ENCODE measurements around the gene PLEKHG1.

PLEKHG1 gene

DNA sequence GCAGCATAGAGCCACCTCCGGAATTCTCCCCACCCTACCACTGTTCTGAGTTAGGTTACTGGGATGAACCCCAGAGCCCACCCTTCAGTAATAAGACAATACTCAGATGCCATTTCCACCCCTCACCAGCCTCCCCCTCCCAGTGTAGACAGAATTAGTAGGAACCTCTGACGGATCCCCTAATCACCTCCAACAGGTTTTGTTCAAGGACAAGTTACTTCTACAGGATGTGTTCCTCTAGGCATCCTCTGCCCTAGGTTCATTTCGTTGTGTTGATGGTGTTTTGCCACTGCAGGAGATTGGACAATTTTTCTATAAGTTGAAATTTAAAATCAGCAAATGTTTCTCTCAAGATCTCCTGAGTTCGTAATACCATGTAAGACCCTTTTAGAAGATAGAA, 22.8 kb downstream of the PLEKHG1 start:
- no peak for DNase-seq

DNA sequence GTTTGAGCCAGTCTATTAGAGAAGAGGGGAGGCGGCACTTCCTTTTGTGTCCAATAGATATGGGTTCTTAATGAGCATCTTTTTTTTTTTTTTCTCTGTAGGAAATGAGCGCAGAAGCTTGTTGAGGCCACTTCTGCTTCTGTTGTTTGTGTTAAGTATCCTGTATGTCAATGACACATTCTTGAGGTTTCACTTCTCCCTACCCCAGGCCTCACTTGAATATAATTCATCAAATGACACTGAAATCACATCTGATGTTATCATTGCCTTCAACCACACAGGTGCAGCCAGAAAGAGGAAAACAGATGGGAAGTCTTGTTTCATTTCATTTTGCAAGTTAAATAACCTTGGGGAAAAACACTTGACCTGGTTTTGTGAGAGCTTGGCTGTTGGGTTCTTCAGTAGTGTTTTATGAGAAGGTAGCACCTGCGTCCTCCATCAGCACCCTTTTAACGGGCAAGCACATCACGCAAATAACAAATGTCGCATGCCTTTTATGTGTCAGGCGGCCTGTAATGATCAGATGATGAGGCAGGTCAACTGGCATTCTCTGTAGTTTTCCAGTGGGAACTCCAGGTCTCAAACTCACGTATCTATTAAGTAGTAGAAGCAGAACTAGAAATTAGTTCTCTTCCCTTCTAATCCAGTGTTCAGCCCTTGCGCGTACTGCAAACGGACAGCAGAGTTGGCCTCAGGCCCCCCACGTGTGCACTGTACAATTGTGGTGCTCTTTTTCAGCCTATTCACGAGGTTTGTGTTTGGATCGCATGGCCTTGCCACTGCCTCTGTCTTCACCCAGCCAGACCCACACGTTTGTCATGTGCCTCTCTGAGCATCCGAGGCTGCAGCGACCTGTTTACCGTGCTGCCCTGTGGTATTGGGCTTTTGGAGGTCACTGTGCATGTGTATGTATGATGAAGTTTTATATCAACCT, 23.5 kb downstream of the PLEKHG1 start:
- DNase-seq = no peak

DNA sequence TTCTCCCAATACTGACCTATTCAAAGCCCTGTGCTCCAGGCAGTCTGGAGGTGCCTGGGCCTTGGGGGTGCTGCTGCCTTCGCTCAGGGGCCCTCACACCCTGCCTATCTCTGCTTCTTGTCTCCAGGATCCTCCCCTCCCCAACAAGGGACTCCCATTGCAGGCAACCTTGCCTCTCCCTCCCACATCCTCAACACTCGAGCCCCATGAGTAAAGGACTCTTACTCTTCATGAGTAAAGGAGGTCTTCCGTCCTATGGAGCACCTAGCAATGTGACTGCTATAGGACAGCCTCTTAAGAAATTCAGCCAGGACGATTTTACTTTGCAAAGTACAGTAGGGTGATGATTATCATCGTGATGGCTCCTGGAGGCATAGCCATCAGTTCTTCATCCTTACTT, 24.5 kb downstream of the PLEKHG1 start:
- DNase-seq = no peak

GRCh38 chr6:150625927-150626326, 26.2 kb downstream of the PLEKHG1 start:
- DNase-seq = no peak

DNA sequence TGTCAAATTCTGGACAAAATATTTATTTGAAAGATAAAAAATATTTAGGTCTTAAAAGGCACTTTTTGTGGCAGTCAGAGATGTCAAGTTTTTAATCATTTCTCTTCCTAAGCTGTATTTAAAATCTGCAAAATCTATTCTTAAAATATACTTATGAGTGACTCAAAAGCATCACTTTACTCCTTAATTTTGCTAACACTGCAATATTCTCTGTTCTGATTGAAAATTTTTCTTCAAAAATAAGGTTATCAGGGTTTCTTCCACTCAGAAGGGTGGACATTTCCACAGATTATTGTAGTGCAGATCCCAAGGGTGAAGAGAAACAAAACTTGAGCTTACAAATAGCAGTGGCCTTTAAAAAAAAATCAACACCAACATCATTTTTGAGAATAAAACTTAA, 27.5 kb downstream of the PLEKHG1 start:
- no peak for DNase-seq

- DNase-seq = no peak
Measured at GRCh38 chr6:150627585-150628025, 27.9 kb downstream of the PLEKHG1 start.

GRCh38 chr6:150628908-150629307, 29.2 kb downstream of the PLEKHG1 start:
- no peak for DNase-seq

GRCh38 chr6:150631283-150631983, 31.7 kb downstream of the PLEKHG1 start:
- DNase-seq = no peak

- DNase-seq = no peak
Measured at GRCh38 chr6:150631984-150632642, 32.4 kb downstream of the PLEKHG1 start.

DNA sequence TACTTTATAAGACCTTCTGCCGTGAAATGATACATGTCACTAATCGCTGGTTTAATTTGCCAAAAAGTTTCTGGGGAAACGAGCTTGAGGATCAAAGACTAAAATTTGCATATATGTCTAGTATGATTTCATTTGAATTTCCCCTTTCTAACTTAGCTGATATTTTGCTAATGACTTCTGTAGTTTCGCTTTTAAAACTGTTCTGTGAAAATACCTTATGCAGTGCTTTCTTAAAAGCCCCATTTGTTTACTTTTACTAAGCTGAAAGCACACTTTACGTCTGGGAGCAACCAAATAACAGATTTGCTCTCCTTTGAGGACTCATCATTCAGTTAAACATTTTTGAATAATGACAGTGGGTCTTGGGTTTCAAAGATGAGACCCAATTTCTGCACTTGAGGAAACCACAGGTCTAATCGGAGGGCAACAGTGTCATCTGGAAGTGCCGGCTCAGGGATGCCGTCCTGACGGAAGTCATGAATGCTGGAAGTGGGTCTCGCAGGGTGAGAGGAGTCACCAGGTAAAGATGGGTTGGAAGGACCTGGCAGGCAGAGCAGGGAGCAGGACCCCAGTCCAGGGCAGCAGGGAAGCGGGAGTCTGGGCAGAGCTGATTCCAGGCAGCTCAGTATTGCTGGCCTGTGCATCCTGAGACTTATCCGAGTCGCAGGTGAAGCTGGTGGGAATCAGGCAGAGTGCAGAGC, 33.2 kb downstream of the PLEKHG1 start:
- DNase-seq = no peak

- DNase-seq = no peak
Measured at GRCh38 chr6:150633486-150633834, 33.8 kb downstream of the PLEKHG1 start.

GRCh38 chr6:150634176-150634963, 34.7 kb downstream of the PLEKHG1 start:
- no peak for DNase-seq

DNA sequence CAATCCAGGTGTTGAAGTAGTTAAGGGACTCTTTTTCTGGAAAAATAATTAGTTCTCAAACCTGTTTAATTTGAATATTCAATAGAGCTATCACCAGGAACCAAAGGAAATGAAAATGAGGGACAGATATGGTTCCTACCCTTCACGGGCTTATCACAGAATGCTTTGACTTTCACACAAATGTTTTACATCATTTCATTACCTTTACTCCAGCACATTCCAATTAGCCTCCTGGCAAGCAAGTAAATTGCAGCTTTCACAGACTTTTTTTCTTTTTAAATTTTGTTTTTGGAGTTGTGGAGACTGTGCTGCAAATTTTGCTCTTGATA, 35.2 kb downstream of the PLEKHG1 start:
- no peak for DNase-seq

- no peak for DNase-seq
Measured at GRCh38 chr6:150635906-150636514, 36.3 kb downstream of the PLEKHG1 start.

- no peak for DNase-seq
Measured at GRCh38 chr6:150636808-150637207, 37.1 kb downstream of the PLEKHG1 start.

- DNase-seq = no peak
Measured at GRCh38 chr6:150637266-150637665, 37.6 kb downstream of the PLEKHG1 start.

DNA sequence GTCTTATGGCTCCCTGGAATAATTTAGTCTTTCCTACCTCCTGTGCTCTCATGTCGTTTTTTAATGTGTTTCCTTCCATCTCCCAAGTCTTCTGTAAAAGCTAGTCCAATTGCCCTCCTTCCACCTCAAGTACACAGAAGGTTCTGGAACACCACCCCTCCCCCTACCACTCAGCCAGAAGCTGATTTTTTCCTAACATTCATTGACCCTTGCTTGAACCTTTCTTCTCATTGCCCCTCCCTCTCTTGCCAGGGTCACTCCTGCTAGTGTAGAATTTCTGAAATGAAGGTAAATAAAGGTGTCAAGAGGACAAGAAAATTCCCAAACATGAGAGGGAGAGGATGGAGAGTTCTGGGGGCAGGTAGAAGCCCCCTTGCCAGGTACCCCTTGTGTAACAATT, 38.6 kb downstream of the PLEKHG1 start:
- DNase-seq = no peak

DNA sequence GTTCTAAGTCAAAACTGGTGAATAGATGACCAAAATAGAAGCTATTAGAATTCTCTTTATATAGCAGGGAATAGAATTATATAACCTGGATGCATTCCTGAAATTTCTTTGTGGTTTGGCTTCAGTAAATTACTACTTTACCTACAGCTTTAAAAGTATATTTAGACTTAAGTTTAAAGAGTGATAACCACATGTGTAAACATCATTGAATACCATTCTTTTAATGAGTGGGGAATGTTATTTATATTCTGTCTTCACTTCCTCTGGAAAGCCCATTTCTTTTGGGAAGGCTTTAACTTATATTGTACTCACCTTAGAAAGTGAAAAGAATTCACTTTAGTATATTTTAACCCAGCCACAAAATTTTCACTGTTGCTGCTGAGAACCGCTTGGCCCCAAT, 39.1 kb downstream of the PLEKHG1 start:
- no peak for DNase-seq

DNA sequence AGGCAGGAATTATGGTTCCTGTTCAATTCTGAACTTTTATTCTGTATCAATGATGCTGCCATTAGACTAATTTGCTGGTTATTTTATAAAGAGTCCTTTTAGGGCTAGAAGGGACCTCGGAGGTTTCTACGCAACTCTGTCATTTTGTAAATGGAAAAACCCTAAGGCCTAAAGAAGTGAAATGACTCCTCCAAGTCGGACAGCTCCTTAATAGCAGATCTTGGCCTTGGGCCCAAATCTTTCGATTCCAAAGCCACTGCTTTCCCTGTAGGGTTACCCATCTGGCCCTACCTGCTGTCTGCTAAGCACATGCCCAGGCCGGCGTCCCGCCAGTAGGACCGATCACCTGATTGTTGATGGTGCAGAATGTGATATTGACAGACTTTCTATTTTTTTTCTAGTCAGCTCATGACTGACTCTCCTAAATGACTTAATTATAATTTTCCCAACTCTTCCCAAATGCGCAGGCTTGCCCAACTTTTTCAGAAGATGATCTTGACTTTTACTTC, 40.2 kb downstream of the PLEKHG1 start:
- DNase-seq = no peak

DNA sequence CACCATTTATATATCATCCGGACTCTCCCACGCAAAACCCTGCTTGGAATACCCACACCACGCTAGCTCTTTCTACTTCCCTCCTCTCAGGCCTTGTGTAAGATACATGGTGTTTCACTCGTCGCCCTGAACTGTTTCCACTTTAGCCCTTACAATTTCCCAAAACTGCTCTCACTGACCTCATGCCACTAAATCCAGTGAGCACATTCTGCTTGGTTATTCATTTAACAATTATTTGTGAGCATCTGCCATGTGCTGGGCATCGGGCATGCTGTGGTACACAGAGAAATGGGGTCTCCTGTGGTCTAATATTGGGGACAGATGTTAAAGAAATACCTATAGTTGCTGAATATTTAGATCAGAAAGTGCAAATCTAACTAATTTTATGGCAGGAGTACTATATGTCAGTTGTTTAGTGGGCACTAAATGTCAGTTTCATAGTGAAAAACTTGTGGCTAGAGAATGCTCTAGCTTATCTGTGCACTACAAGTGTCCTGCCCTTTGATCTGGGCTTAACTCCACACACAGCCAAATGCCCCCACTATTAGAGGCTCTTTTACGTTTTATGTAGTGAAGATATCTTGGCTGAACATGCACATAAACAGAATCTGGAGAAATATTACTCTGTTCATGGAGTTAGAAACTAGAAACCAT, 41.0 kb downstream of the PLEKHG1 start:
- no peak for DNase-seq
